HG03575 (cell line): ENCODE measurements around the gene SPG11.
"Not testable (repeated sequence)": the region's sequence is repeated elsewhere in the genome, so short reads cannot be mapped to it uniquely, and the experiment has no call there.

Experiments
- ATAC-seq: cut with Tn5 transposase; IDR thresholded peaks from one replicate; pipeline ENCODE4 v1.9.1; 2021; ENCODE audit not compliant: unreplicated experiment, insufficient number of reproducible peaks, low FRiP score; ENCODE audit errors: extremely low read depth

SPG11 gene

DNA sequence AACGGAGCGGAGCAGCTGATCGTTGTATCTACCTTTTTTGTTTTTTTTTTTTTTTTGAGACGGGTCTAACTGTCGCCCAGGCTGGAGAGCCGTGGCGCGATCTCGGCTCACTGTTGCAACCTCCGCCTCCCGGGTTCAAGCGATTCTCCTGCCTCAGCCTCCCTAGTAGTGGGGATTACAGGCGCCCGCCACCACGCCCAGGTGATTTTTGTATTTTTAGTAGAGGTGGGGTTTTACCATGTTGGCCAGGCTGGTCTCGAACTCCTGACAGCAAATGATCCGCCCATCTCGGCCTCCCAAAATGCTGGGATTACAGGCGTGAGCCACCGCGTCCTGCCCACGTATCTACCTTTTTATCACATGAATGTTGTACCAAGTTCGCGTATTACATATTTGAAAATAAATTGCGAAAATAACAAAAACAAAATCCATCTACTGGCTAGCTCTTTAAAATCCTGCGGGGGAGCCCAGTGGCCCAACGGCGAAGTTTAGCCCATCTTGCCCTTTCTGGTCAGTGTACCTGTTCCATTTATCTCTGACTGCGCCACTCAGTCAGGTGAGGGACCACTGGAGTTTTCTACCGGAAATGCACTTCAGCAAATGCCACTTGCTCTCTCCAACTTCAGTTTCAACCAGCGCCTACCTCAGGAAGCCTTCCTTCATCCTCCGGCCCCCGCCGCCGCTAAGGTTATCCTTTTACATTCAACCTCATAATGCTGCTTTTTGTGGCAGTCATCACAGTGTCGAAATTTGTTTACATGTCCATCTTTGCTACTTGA lies 127.8 kb downstream of the SPG11 start:
- no peak for ATAC-seq

DNA sequence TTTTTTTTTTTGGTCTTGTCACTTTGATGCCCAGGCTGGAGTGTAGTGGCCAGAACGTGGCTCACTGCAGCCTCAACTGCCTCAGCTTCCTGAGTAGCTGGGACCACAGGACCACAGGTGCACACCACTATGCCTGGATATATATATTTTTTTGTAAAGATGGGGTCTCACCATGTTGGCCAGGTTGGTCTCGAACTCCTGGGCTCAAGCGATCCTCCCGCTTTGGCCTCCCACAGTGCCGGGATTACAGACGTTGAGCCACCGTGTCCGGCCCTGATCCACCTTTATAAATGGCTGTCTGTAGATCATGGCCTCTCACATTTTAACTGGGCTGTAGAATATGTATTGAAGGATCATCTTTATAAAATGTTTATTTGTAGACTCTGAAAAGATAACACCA lies 128.4 kb downstream of the SPG11 start:
- no peak for ATAC-seq

DNA sequence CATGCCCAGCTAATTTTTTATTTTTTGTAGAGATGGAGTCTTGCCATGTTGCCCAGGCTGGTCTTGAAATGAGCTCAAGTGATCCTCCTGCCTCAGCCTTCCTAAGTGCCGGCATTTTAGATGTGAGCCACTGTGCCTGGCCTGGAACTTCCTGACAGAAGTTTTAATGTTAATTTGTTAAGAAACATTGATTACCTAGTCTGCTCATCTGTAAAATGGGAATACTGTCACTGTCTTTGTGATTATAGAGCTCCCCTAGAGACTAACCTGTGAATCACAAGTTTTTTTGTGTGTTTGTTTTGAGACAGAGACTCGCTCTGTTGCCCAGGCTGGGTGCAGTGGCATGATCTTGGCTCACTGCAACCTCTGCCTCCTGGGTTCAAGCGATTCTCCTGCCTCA lies 130.8 kb downstream of the SPG11 start:
- no peak for ATAC-seq

DNA sequence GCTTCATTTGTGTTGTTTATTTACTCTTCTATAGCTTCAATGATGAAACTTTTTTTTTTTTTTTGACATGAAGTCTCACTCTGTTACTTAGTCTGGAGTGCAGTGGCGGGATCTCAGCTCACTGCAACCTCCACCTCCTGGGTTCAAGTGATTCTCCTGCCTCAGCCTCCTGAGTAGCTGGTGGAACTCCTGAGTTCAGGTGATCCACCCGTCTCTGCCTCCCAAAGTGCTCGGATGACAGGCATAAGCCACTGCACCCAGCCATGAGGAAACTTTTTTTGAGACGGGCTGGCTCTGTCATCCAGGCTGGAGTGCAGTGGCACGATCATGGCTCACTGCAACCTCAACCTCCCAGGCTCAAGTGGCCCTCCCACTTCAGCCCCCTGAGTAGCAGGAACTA lies 131.2 kb downstream of the SPG11 start:
- not testable (repeated sequence) for ATAC-seq

DNA sequence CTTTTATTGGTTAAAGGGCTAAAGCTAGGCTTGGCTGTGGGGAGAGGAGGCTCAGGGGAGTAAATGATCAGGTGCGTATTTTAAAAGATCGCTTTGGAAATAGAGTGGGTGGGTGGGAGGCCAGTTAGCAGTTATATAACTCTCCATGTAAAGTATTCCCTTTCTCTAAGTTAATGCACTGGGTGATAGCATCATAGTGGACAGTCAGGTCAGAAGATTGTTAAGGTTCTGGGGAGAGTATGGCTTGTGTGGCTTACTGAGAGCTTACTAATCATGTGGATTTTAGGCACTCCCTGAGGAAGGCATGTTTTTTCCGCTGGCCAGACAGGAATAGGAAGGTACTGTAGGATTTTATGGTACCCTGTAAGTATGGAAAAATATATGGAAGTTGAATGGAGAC lies 132.8 kb downstream of the SPG11 start:
- ATAC-seq: no peak

DNA sequence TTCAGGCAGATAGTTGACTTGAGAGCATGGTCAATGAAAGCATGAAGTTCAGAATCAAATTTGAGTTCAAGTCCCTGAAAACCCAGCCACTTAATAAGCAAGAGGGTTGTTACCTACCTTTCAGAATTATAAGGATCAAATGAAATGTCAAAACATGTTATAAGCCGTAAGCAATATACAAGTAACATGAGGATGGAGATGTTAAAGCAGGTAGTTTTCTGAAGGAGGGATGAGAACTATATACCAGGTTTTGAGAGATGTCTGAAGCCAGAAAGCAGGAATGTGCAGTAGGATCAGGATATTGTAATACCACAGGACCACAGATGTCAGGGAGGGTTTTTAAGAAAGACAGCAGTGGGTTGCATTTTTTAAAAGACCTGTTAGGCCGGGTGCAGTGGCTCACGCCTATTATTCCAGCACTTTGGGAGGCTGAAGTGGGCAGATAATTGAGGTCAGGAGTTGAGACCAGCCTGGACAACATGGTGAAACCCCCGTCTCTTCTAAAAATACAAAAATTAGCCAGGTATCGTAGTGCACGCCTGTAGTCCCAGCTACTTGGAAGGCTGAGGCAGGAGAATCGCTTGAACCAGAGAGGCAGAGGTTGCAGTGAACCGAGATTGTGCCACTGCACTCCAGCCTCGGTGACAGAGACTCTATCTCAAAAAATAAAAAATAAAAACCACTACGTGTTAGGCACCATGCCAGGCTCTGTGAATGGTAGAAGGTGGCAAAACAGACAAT lies 133.4 kb downstream of the SPG11 start:
- no peak for ATAC-seq

DNA sequence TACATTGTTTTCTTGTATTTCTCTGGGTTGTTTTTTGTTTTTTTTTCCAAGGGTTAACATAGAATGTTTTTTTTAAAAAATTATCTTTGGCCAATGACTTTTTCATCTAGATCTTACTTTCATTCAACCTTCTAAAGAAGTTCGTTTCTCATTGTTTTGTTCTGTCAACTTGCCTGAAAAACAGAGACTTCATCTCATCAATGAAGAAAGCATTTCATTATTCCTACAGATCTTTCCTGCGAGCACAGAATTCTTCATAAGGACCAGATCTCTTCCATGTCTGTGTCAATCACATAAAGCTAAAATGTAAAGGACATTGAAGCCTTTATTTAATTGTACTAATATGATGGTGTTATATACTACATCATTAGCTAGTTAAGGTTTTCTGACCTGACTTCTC lies 136.2 kb downstream of the SPG11 start:
- ATAC-seq: no peak

DNA sequence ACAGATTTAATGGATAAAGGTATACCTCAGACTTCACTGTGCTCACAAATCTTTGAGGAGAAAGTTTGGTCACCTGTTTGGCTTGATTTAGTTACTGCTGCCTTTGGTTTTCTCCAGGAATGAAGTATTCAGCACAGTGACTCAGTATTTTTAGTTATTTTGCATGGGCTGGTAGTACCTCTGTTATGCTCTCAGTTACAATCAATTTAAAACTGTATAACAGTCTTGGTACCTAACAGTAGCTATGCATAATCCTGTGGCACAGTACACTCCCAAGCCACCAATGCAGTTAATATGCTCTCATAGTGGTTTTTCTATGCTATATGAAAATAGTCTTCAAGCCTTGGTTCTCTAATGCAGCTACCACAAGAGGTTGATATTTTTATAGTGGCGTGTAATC lies 138.4 kb downstream of the SPG11 start:
- ATAC-seq: no peak

DNA sequence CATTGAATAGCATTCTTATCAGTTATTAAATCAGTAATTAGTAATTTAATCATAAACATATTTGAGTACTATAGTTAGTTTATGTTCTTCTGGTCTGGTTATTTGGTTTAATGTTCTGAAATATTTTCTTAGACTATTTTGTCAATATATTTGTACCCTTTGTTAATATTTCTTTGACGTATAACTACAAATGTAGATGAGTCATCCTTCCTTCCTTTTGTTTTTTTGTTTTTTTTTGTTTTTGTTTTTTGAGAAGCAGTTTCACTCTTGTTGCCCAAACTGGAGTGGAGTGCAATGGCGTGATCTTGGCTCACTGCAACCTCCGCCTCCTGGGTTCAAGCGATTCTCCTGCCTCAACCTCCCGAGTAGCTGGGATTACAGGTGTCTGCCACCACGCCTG lies 143.9 kb downstream of the SPG11 start:
- no peak for ATAC-seq

DNA sequence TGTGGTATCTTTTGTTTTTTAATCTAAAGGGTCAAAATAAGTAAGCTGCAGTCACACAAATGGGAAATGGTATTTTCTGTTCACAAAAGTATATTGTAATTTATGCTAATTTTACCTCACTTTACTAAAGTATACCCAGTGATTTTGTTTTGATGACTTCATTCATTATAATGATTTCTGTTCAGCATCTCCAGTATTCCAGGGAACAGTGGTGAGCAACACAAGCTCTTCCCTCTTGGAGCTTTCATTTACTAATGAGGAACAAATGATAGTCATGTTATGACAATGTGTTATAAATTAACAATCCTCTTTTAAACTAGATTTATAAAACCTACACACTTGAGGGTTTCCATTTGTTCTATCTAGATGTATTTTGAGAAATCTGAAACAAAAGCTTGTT lies 147.0 kb downstream of the SPG11 start:
- ATAC-seq: no peak
